ENCODE measurements around the gene CT47A1. TPM values are rescaled to one million over a fixed set of nuclear protein-coding genes. Genes with fewer than 3 reads are reported as not detected.
"Not testable (repeated sequence)": the region's sequence is repeated elsewhere in the genome, so short reads cannot be mapped to it uniquely, and the experiment has no call there.

The CT47A1 gene
- total RNA-seq, 3 donors from 2014 or later: not detected

DNA sequence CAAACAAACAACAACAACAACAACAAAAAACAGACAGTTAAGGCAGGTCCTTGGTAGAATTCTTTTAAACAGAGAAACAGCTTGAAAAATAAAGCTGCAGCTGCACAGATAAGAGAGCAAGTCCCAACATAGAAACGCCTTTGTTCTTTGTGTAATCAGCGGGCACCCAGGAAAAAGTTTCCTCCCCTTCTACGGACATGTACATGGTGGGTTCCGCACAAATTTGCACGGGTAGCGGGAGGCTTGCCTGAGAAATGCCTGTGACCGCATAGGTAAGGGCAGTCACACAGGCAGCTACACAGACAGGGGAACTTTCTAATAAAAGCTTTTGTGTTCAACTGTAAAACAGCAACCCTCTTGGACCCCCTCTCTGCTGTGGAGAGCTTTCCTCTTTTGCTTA, 25.7 kb upstream of the CT47A1 start:
- ATAC-seq: no peak
- TF ChIP-seq, protein P1, sequence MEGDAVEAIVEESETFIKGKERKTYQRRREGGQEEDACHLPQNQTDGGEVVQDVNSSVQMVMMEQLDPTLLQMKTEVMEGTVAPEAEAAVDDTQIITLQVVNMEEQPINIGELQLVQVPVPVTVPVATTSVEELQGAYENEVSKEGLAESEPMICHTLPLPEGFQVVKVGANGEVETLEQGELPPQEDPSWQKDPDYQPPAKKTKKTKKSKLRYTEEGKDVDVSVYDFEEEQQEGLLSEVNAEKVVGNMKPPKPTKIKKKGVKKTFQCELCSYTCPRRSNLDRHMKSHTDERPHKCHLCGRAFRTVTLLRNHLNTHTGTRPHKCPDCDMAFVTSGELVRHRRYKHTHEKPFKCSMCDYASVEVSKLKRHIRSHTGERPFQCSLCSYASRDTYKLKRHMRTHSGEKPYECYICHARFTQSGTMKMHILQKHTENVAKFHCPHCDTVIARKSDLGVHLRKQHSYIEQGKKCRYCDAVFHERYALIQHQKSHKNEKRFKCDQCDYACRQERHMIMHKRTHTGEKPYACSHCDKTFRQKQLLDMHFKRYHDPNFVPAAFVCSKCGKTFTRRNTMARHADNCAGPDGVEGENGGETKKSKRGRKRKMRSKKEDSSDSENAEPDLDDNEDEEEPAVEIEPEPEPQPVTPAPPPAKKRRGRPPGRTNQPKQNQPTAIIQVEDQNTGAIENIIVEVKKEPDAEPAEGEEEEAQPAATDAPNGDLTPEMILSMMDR (IDR thresholded peaks at IDR 0.05): no peak
- H3K9me3 ChIP-seq: no peaks in the 10 kb centered on the region
- DNase-seq: no peak
- intact Hi-C loops (cut with DNase I, micrococcal nuclease): no loop called here
- no peaks in the 10 kb centered on the region for H3K36me3 ChIP-seq (ENCODE audit: low read depth)
- no peaks in the 10 kb centered on the region for H3K4me1 ChIP-seq (ENCODE audit: low read depth)
- H3K4me3 ChIP-seq: no peak overlapping the region

DNA sequence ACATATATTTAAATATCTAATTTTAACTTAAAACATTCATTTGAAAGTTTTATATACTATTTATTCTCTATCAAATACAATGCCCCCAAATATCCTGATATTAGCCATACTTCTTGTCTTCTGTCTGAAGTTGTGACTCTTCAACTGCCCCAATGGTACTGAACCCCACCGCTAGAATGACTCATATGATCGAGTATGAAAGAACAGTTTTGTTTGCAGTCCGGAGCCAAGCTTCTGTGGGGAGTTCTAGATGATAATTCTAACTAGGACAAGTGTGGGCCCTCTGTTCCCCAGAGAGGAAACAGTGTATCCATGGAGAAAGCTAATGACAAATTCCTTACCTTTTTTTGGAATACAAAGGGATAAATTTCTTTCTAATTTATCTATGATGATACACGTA, 24.7 kb upstream of the CT47A1 start:
- TF ChIP-seq, protein P1 (IDR thresholded peaks at IDR 0.05): no peak
- ATAC-seq (no peak), DNase-seq (no peak)
- H3K36me3 ChIP-seq (ENCODE audit: low read depth): no peaks in the 10 kb centered on the region
- intact Hi-C loops (cut with DNase I, micrococcal nuclease): no loop called here
- no peaks in the 10 kb centered on the region for H3K4me1 ChIP-seq (ENCODE audit: low read depth)
- H3K4me3 ChIP-seq: no peak overlapping the region
- H3K9me3 ChIP-seq: no peaks in the 10 kb centered on the region

DNA sequence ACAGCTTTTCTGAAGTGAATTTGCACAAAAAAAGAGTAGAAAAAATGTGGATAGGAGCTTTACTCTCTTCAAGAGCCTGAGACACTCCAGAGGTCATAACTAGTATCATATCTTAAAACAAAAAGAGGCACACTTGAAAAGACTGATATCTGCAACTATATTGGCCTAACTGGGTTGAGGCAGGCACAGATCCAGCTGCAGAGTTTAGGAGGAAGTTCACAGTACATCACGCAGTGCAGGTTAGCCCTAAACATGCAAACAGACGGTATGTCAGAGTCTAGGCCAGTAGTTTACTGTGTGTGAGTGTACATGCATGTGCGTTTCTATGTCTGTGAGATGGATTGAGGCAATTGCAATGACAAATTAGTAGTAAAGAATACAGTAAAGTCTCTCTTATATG, 24.2 kb upstream of the CT47A1 start:
- no peaks in the 10 kb centered on the region for H3K36me3 ChIP-seq (ENCODE audit: low read depth)
- H3K4me3 ChIP-seq: no peak overlapping the region
- H3K9me3 ChIP-seq: no peaks in the 10 kb centered on the region
- ATAC-seq (no peak), DNase-seq (no peak)
- no peaks in the 10 kb centered on the region for H3K4me1 ChIP-seq (ENCODE audit: low read depth)
- intact Hi-C loops (cut with DNase I, micrococcal nuclease): no loop called here
- TF ChIP-seq, protein P1 (IDR thresholded peaks at IDR 0.05): no peak

DNA sequence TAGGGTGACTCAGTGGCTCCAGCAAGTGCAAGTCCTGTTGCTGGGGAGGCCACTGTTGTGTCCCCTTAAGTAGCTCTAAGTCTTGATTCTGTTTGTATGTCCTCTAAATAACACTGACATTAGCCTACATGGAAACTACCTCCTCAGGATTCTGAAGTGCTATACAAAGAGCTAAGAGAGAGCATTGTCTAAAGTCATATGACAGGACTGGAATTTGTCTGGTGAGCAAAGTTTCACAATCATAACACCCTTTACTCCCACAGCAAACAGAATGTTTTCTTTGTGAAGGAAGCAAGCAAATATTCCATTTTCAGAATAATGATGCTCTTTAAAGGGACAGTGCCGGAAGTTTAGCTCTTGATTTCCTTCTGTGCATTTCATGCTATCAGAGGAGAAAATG, 23.4 kb upstream of the CT47A1 start:
- Histone ChIP-seq H3K36me3 (ENCODE audit: low read depth) (no peaks in the 10 kb centered on the region), H3K4me3 (no peak overlapping the region), H3K9me3 (no peaks in the 10 kb centered on the region), H3K4me1 (ENCODE audit: low read depth) (no peaks in the 10 kb centered on the region)
- DNase-seq (no peak), ATAC-seq (no peak)
- TF ChIP-seq, protein P1 (IDR thresholded peaks at IDR 0.05): no peak
- intact Hi-C loops (cut with DNase I, micrococcal nuclease): no loop called here

DNA sequence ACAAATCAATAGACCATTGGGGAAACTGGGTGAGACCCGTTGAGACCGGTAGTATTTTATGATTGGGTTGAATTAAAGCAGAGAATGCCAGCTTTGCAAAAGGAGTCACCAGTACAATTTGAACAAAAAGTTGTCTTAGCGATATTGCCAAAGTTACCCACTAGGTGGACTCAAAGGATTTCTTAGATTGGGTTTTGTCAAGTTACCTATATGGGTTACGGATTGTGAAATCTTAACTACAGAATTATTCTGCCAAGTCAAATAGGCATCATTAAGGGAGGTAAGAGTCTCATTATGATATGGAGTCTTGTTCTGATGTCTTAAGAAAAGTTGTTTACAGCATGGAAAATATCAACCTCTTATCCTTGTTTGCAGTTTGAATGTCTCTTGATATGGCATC, 15.0 kb upstream of the CT47A1 start:
- ATAC-seq (no peak), DNase-seq (no peak)
- H3K4me1 ChIP-seq (ENCODE audit: low read depth): no peaks in the 10 kb centered on the region
- H3K9me3 ChIP-seq: no peaks in the 10 kb centered on the region
- H3K4me3 ChIP-seq: no peak overlapping the region
- TF ChIP-seq, protein P1 (IDR thresholded peaks at IDR 0.05): no peak
- intact Hi-C loops (cut with DNase I, micrococcal nuclease): no loop called here
- H3K36me3 ChIP-seq (ENCODE audit: low read depth): no peaks in the 10 kb centered on the region

DNA sequence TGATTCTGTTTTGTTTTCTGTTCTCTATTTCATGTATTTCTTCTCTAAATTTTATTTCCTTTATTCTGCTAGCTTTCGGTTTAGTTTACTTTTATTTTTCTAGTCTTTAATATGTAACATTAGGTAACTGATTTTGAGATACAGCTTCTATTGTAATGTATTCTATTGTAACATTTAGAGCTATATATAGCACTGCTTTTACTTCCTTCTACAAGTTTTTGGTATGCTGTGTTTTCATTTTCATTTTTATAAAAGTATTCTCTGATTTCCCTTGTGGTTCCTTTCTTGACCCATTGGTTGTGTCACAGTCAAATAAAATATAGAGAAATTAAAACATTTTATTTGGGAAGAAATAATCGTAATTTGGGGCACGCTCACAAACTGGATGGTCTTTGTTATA, 13.9 kb upstream of the CT47A1 start:
- TF ChIP-seq, protein P1 (IDR thresholded peaks at IDR 0.05): no peak
- Histone ChIP-seq H3K4me1 (ENCODE audit: low read depth) (no peaks in the 10 kb centered on the region), H3K9me3 (no peaks in the 10 kb centered on the region), H3K36me3 (ENCODE audit: low read depth) (no peaks in the 10 kb centered on the region), H3K4me3 (no peak overlapping the region)
- ATAC-seq (no peak), DNase-seq (no peak)
- intact Hi-C loops (cut with DNase I, micrococcal nuclease): no loop called here

DNA sequence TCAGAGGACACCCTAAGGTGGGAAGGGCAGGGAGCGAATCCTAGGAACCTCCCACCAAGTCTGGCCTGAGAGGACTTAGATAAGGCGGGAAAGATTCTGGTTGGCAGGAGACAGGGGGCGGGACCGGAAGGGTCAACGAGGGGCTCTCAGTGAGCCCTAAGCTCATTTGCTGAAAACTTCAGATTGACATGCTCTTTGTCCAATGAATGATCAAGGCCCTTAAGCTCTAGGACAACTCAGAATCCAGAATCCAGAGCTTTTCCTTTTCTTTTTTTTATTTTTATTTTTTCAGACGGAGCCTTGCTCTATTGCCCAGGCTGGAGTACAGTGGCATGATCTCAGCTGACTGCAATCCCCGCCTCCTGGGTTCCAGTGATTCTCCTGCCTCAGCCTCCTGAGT, 29.1 kb downstream of the CT47A1 start, which contains the start of gene CT47A7:
Gene CT47A7 (minus strand): TSS at position 101 of the 400 bp plus-strand sequence. CDS start 255 bp downstream, outside the sequence.
- H3K36me3 ChIP-seq (ENCODE audit: low read depth); H3K4me3 ChIP-seq; ATAC-seq; H3K4me1 ChIP-seq (ENCODE audit: low read depth); DNase-seq; H3K9me3 ChIP-seq; intact Hi-C loops (cut with DNase I, micrococcal nuclease): not testable (repeated sequence)

All from mucosa of descending colon (tissue), 3 donors.